PC-3 (cell line): ENCODE results near the gene RPSA. TPM values are rescaled to one million over a fixed set of nuclear protein-coding genes. Genes with fewer than 3 reads are reported as not detected.

Experiments
- ATAC-seq: fragments of 200-7000 bp; cut with Tn5 transposase; 2 replicates; pipeline ENCODE4 v1.9.1; 2020; ENCODE audit warnings: mild to moderate bottlenecking, moderate library complexity
- BruUV-seq: library from RNA; stranded (reverse); fragments of 400-500 nt; replicated peaks from 2 replicates; lab custom pipeline; 2021; lab: Mats Ljungman, UMichigan
- CTCF ChIA-PET: fragments of 300-600 bp; sonication (Branson Sonifier 250); formaldehyde crosslinking; loops from one replicate; lab custom pipeline; 2022; ENCODE audit warnings: antibody characterized with exemption; lab: Charles Lee
- POLR2A ChIA-PET: fragments of 300-600 bp; sonication (Branson Sonifier 250); formaldehyde crosslinking; loops from one replicate; lab custom pipeline; 2022; ENCODE audit warnings: antibody characterized with exemption; ENCODE audit not compliant: unreplicated experiment; lab: Charles Lee
- DNase-seq: peaks from one replicate; pipeline ENCODE4 v3.0.0-alpha.2; 2015
- H2AFZ ChIP-seq: fragments of 300-600 bp; sonication (generic); 2 replicates; pipeline ENCODE4 v1.6.0; 2016; ENCODE audit warnings: antibody characterized with exemption, low read length
- H3F3A ChIP-seq: fragments of 300-600 bp; sonication (generic); one replicate; pipeline ENCODE4 v1.6.0; 2017; ENCODE audit warnings: antibody characterized with exemption, low read length, control low read depth, mild to moderate bottlenecking; ENCODE audit not compliant: unreplicated experiment
- H3K27ac ChIP-seq: fragments of 300-600 bp; sonication (generic); 2 replicates; pipeline ENCODE4 v1.5.1; 2016; ENCODE audit warnings: mild to moderate bottlenecking, low read length
- H3K27me3 ChIP-seq: fragments of 300-600 bp; sonication (generic); 2 replicates; pipeline ENCODE4 v1.6.1; 2016; ENCODE audit warnings: low read length, mixed read lengths
- H3K36me3 ChIP-seq: fragments of 300-600 bp; sonication (generic); 2 replicates; pipeline ENCODE4 v1.6.1; 2016; ENCODE audit warnings: low read depth, mixed run types, low read length, mixed read lengths
- H3K4me1 ChIP-seq: fragments of 300-600 bp; sonication (generic); 2 replicates; pipeline ENCODE4 v1.5.1; 2016; ENCODE audit warnings: low read length; ENCODE audit not compliant: insufficient read depth
- H3K4me2 ChIP-seq: fragments of 300-600 bp; sonication (generic); 2 replicates; pipeline ENCODE4 v1.6.0; 2016; ENCODE audit warnings: low read length
- H3K4me3 ChIP-seq: fragments of 300-600 bp; sonication (generic); 2 replicates; pipeline ENCODE4 v1.5.1; 2016; ENCODE audit warnings: mild to moderate bottlenecking, low read length, mixed read lengths
- H3K79me2 ChIP-seq: fragments of 300-600 bp; sonication (generic); 2 replicates; pipeline ENCODE4 v1.6.1; 2017; ENCODE audit warnings: low read length, mixed read lengths
- H3K9ac ChIP-seq: fragments of 300-600 bp; sonication (generic); 2 replicates; pipeline ENCODE4 v1.6.0; 2016; ENCODE audit warnings: mild to moderate bottlenecking, low read length
- H3K9me2 ChIP-seq: fragments of 300-600 bp; sonication (generic); replicated peaks from 2 replicates; pipeline ENCODE4 v1.6.1; 2016; ENCODE audit warnings: mixed run types, low read length, mixed read lengths
- H3K9me3 ChIP-seq: fragments of 300-600 bp; sonication (generic); 2 replicates; pipeline ENCODE4 v1.6.1; 2016; ENCODE audit warnings: low read length, mixed read lengths
- H4K20me1 ChIP-seq: fragments of 300-600 bp; sonication (generic); 2 replicates; pipeline ENCODE4 v1.6.1; 2016; ENCODE audit warnings: low read length, mixed read lengths
- EZH2 ChIP-seq: fragments of 300-600 bp; sonication (generic); IDR thresholded peaks from one replicate; pipeline ENCODE4 v1.6.1; 2017; ENCODE audit warnings: antibody characterized with exemption, mild to moderate bottlenecking, low read length; ENCODE audit not compliant: unreplicated experiment
- EZH2phosphoT487 ChIP-seq: fragments of 300-600 bp; sonication (generic); IDR thresholded peaks from 2 replicates; pipeline ENCODE4 v1.6.1; 2018; ENCODE audit warnings: mild to moderate bottlenecking, antibody characterized with exemption, low read length, borderline replicate concordance
- intact Hi-C: fragments of 100-400 bp; cut with micrococcal nuclease; formaldehyde crosslinking; loops from 2 replicates; pipeline ENCODE4 v1.9.0; 2023
- total RNA-seq: library from RNA; depleted of rRNA; stranded (reverse); fragments of >200 nt; gene quantifications from 2 replicates; pipeline ENCODE4 v1.2.3, GENCODE V29; 2014
- TF ChIP-seq, protein P1 (sequence below): fragments of 300-600 bp; sonication (generic); conservative IDR thresholded peaks from 2 replicates; pipeline ENCODE4 v1.5.1; 2017; ENCODE audit warnings: antibody characterized with exemption, low read depth, mild to moderate bottlenecking, low read length

Gene RPSA
- total RNA-seq, 1 experiment from 2014 or later, result 2,722 TPM

DNA sequence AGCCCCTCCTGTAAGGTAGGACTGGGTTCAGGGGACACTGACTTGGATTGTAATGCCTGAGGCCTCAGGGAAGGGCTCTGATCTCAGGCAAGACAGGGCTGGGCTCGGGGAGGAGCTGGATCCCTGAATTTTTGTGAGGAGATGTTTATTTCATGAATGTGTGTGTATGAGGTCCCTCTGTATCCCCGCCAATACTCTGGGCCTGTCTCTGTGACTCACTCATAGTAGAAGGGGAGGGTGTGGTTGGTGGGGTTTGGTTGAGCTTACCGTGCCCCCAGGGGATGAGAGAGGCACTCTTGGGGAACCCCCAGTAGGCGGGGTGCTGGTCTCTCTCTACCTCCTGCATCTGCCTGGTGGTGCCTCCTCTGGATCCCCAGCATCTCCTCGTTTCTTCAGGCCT, 28.1 kb downstream of the RPSA start:
- no peak overlapping the region for H3K27ac ChIP-seq
- no peak for TF ChIP-seq EZH2phosphoT487
- no peak for TF ChIP-seq EZH2
- TF ChIP-seq, protein P1, sequence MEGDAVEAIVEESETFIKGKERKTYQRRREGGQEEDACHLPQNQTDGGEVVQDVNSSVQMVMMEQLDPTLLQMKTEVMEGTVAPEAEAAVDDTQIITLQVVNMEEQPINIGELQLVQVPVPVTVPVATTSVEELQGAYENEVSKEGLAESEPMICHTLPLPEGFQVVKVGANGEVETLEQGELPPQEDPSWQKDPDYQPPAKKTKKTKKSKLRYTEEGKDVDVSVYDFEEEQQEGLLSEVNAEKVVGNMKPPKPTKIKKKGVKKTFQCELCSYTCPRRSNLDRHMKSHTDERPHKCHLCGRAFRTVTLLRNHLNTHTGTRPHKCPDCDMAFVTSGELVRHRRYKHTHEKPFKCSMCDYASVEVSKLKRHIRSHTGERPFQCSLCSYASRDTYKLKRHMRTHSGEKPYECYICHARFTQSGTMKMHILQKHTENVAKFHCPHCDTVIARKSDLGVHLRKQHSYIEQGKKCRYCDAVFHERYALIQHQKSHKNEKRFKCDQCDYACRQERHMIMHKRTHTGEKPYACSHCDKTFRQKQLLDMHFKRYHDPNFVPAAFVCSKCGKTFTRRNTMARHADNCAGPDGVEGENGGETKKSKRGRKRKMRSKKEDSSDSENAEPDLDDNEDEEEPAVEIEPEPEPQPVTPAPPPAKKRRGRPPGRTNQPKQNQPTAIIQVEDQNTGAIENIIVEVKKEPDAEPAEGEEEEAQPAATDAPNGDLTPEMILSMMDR, result no peak
- H3K4me1 ChIP-seq, result peaks cover 16% of the 10 kb centered on the region
- no peaks in the 10 kb centered on the region for H3K36me3 ChIP-seq
- H3K4me3 ChIP-seq, result no peak overlapping the region
- no peaks in the 10 kb centered on the region for H3K9me2 ChIP-seq
- H3F3A ChIP-seq, result no peaks in the 10 kb centered on the region
- ChIA-PET CTCF (no interaction called here), POLR2A (no interaction called here)
- no peaks in the 10 kb centered on the region for H3K79me2 ChIP-seq
- H3K27me3 ChIP-seq, result no peaks in the 10 kb centered on the region
- intact Hi-C loops, result no loop called here
- H4K20me1 ChIP-seq, result no peaks in the 10 kb centered on the region
- no peak overlapping the region for H3K9ac ChIP-seq
- ATAC-seq, result 0 out of 2 replicates have a peak, but pooled peaks have one; percentile 14
- DNase-seq, result no peak
- no peak overlapping the region for H2AFZ ChIP-seq
- H3K4me2 ChIP-seq, result no peak overlapping the region
- BruUV-seq, result no TSS peak
- H3K9me3 ChIP-seq, result no peaks in the 10 kb centered on the region

DNA sequence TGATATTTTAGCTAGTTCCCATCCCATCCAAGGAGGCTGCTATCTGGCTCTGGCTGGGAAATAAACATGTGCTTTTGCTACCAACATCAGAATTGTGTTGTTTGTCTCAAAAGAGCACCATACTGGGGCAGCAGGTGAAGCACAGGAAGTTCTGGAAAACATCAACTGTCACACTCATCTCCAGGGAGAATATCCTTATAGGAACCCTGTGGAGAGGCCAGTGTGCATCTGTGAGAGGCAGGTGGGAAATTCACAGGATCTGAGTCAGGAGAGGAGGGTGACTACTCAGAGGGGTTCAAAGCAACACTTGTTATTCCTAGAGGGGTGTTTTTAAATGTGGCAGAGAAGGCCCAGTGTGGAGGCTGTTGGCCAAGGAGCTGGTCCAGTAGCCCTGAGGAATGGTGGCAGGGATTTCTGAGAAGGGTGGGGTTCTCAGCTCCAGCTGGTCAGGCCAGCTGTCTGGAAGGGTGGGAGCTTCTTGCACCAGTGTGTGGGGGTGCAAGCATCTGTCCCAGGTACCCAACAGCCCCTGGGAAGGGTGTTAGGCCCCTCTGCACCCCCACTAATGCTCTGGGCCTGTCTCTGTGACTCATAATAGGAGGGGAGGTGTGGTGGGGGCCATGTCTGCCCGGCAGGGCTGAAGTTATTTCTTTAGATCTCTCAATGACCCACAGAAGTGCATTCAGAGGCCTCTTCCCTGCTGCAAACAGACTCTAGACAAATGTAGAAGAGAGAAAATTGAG, 28.7 kb downstream of the RPSA start:
- intact Hi-C loops, result no loop called here
- no peak overlapping the region for H2AFZ ChIP-seq
- H3K9me3 ChIP-seq, result no peaks in the 10 kb centered on the region
- no peak overlapping the region for H3K27ac ChIP-seq
- H3K4me3 ChIP-seq, result no peak overlapping the region
- H3F3A ChIP-seq, result no peaks in the 10 kb centered on the region
- BruUV-seq, result no TSS peak
- ATAC-seq (no peak), DNase-seq (no peak)
- H3K9ac ChIP-seq, result no peak overlapping the region
- CTCF ChIA-PET, result no interaction called here
- H4K20me1 ChIP-seq, result no peaks in the 10 kb centered on the region
- no peaks in the 10 kb centered on the region for H3K79me2 ChIP-seq
- POLR2A ChIA-PET, result no interaction called here
- TF ChIP-seq EZH2phosphoT487, result no peak
- TF ChIP-seq EZH2, result no peak
- TF ChIP-seq, protein P1, result no peak
- H3K4me1 ChIP-seq, result peaks cover 16% of the 10 kb centered on the region
- no peak overlapping the region for H3K4me2 ChIP-seq
- H3K9me2 ChIP-seq, result no peaks in the 10 kb centered on the region
- no peaks in the 10 kb centered on the region for H3K27me3 ChIP-seq
- H3K36me3 ChIP-seq, result no peaks in the 10 kb centered on the region

DNA sequence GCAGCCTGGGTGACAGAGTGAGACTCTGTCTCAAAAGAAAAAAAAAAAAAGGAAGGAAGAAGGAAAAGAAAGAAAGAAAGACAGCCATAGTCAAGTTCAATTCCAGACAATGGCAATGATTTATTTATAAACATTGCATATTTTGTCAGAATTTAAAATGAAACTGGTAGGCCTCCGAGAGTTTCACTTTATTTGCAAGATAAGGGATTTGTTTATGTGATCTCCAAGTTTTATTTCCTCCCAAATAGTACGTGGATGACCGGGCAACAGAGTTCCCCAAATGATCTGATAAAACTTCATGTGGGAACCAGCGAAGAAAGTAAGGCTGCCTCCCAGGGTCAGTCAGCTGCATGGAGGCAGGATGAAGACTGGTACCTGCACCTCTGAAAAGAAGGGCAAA, 32.4 kb downstream of the RPSA start:
- intact Hi-C loops, result no loop called here
- POLR2A ChIA-PET, result no interaction called here

More for the DNA sequence above, 32.4 kb downstream of the RPSA start:
- Histone ChIP-seq H3K79me2 (no peaks in the 10 kb centered on the region), H3K4me3 (no peak overlapping the region), H3K36me3 (no peaks in the 10 kb centered on the region), H3K9ac (no peak overlapping the region), H4K20me1 (no peaks in the 10 kb centered on the region), H3K27ac (no peak overlapping the region), H3K9me2 (no peaks in the 10 kb centered on the region), H3K27me3 (no peaks in the 10 kb centered on the region), H3K4me1 (0 out of 2 replicates have a peak, but pooled peaks cover under 1% of the 10 kb centered on the region), H3K4me2 (no peak overlapping the region), H2AFZ (no peak overlapping the region), H3F3A (no peaks in the 10 kb centered on the region), H3K9me3 (no peaks in the 10 kb centered on the region)
- ATAC-seq (no peak), DNase-seq (no peak)
- CTCF ChIA-PET, result no interaction called here
- BruUV-seq, result no TSS peak
- TF ChIP-seq EZH2phosphoT487 (no peak), EZH2 (no peak)
- TF ChIP-seq, protein P1, result no peak
